GM18520 (cell line): Measurements from ENCODE around the gene SLC23A1.
"Not testable (repeated sequence)": the region's sequence is repeated elsewhere in the genome, so short reads cannot be mapped to it uniquely, and the experiment has no call there.

Experiments used
- ATAC-seq: cut with Tn5 transposase; IDR thresholded peaks from one replicate; pipeline ENCODE4 v1.9.1; 2021; ENCODE audit not compliant: unreplicated experiment

The SLC23A1 gene

GRCh38 chr5:139390639-139391569 is 7.8 kb upstream of the SLC23A1 start:
- ATAC-seq: no peak

DNA sequence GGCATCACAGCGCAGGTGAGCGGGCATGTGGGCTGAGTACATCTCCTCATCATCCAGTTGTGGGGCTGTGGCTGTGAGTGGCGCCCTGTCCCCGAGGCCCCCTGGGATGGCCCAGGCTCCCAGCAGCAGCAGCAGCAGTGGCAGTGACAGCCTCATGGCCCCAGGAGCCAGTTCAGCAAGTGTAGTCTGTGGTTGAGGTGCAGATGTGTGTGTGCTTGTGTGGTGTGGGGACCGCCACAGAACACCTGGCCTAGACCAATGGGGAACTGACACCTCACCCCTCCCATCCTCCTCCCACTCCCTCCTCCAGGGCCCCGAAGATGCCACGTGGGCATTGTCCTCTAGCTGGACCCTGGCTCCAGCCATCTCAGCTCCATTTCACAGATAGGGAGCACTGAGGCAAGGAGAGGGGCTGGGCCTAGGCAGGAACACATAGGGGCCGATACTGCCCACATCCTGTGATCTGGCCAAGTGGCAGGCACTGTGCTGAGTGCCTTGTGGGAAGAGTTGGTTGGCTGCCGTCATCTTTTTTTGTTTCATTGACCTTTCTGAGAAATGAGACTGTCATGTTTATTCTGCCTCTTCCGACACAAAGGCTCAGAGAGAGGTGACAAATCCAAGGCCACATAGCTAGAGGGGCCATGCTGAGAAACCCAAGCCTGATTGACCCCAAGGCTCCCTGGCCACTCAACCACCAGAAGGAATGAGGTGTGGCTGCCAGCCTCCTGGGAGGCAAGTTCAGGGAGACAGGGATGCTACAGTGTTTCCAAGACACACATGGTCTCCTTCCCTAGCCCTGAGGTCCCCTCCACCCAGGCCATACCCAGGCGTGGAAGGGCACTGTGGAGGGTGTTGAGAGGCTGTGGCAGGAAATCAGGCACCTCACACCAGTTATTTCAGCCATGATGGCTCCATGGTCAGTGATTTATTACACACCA is 6.9 kb upstream of the SLC23A1 start, which contains the start of gene MZB1:
MZB1 (minus strand) TSS at position 213 of the 938 bp plus-strand sequence; CDS start at position 156, 57 bp downstream.
- peak; percentile 32 for ATAC-seq

GRCh38 chr5:139388198-139388821 is 5.2 kb upstream of the SLC23A1 start:
- ATAC-seq: no peak

GRCh38 chr5:139387611-139388197 is 4.6 kb upstream of the SLC23A1 start:
- no peak for ATAC-seq

DNA sequence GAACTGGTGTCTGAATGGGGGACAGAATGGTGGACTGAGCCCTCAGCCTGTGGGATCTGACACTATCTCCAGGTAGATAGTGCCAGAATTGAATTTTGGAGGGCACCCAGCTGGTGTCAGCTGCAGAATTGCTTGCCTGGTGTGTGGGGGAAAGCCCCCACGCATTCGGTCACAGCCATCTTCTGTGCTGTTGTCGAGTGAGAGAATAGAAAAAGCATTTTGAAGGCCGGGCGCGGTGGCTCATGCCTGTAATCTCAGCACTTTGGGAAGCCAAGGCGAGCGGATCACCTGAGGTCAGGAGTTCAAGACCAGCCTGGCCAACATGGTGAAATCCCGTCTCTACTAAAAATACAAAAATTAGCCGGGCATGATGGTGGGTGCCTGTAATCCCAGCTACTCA is 3.9 kb upstream of the SLC23A1 start:
- ATAC-seq: not testable (repeated sequence)

- no peak for ATAC-seq
Measured at GRCh38 chr5:139386050-139386438, 2.9 kb upstream of the SLC23A1 start.

DNA sequence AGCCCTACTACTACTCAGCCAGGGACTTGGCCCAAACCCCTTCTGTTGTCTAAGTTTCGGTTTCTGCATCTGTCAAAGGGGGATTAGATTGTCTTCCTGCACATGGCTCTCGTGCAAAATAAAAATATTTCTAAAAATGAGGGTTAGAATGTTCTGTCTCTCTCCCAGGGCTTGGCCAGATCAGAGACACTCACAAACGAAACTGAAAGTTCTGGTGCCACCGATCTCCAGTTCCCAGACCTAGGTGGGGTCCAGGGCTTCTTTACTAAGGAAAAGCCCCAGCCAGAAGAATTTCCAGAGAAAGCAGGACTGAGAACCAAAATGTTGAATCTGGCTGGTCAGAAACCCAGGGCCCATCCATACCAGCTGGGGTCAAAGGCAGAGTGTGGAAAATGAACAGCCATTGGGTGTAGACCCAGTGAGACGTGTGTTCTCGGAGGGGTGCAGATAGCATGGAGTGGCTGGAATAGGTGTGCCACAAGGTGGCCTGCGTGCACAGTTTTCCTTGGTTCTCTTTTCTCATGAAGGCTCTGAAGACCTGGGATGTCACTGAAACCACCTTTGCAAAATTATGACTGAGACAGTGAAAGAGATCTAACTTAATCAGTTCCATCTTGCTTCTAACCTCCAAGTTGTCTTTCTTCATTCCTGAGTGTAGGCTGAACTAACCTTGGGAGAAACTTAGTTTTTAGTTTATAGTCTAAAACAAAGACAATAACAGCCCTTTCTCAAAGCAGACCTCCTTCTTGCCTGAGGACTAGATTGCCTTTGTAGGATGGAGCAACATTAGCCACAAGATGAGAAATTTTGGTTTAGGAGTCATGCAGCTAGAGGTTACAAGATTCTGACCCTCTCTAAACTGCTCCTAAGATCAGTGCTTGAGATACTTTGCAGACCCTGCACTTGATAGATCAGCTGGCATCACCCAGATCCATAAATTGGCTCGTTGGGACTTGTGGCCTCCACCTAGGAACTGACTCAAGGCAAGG is 2.3 kb upstream of the SLC23A1 start:
- ATAC-seq: no peak

GRCh38 chr5:139384591-139385051 is 1.5 kb upstream of the SLC23A1 start:
- ATAC-seq: no peak

GRCh38 chr5:139383993-139384590 is 995 bp upstream of the SLC23A1 start:
- ATAC-seq: no peak

DNA sequence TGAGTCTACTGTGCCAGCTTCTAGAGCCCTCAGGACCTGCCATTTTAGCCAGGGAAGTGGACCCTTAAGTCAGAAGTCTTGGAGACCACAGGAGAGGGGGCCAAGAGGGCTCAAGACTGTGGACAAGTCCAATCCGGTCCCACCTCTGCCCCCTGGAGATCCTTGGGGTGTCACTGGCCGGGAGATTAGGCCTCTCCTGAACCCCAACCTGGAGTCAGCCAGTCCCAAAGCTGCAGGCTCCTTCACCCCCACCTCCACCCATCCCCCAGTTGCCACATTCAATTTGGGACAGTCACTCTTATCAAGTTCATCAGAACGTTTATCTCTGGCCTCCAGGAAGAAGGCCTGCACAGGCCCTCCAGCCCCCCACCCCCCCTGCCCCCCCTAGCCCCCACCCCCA is 290 bp downstream of the SLC23A1 start:
- no peak for ATAC-seq

GRCh38 chr5:139381837-139382761 is 998 bp downstream of the SLC23A1 start:
- no peak for ATAC-seq

- ATAC-seq: no peak
Measured at GRCh38 chr5:139379626-139380449, 3.3 kb downstream of the SLC23A1 start.

DNA sequence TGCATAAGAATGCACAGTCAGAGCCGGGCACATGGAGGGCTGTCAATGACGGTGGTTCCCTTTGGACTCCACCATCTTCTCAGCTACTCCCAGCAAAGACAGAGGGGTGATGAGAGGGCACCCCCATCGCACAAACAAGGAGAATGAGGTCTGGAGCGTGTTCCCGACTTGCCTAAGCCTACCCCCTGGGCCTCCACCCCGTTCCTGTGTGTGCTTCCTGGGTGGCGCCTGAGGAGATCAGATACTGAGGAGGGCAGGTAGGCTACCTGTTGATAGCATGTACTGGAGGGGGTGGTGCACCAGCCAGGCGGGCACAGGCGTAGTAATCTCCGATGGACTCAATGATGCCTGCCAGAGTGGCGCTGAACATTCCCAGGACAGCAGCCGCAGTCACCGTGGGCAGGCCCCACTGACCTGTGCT is 4.1 kb downstream of the SLC23A1 start:
- ATAC-seq: no peak

GRCh38 chr5:139378101-139378825 is 4.8 kb downstream of the SLC23A1 start:
- no peak for ATAC-seq

- no peak for ATAC-seq
Measured at GRCh38 chr5:139377226-139377625, 5.9 kb downstream of the SLC23A1 start.

GRCh38 chr5:139376364-139376763 is 6.7 kb downstream of the SLC23A1 start:
- ATAC-seq: no peak
